Upper lobe of left lung (tissue), 4 donors: ENCODE data around the gene ULBP2.

Experiments used
- CTCF ChIP-seq, 6 experiments: fragments of 450-650 bp in 4 of 6; fragments of 200-600 bp in 2 of 6; sonication (generic) in 2 of 6; IDR thresholded peaks; one replicate each; pipeline ENCODE4 v1.5.1; 2016 to 2019; ENCODE audit warnings: antibody characterized with exemption in 6 of 6
- EP300 ChIP-seq, 4 donors: sonication (generic); formaldehyde crosslinking; IDR thresholded peaks; one replicate each; pipeline ENCODE4 v1.5.1; 2017; ENCODE audit warnings: antibody characterized with exemption in 4 of 4, control low read depth in 2 of 4
- POLR2A ChIP-seq, 4 donors: fragments of 450-650 bp; IDR thresholded peaks; one replicate each; pipeline ENCODE4 v1.5.1; 2016 to 2017; ENCODE audit warnings: antibody characterized with exemption in 4 of 4, mild to moderate bottlenecking in 2 of 4

DNA sequence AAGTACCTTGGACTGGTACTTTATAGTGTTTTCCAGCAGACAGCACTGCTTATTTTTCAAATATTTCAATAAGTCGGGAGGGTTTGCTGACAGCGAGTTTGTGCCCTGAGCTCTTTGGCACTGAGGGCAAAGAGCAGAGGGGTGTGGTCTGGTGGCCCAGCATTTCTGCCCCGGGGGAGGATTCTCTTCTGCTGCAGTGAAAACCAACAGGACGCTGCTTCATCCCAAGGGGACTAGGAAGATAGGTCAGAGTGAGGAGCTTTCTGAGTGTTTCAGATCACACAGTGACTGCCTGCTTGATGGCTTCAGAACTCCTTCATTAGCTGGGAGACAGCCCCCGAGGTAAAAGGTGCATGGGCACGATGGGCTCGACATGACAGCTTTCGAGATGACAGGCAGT is 8.6 kb downstream of the ULBP2 start:
- TF ChIP-seq CTCF (IDR thresholded peaks at IDR 0.05) (no peak), POLR2A (IDR thresholded peaks at IDR 0.05) (no peak), EP300 (IDR thresholded peaks at IDR 0.05) (no peak)
